ENCODE data around the gene RCAN2.

DNA sequence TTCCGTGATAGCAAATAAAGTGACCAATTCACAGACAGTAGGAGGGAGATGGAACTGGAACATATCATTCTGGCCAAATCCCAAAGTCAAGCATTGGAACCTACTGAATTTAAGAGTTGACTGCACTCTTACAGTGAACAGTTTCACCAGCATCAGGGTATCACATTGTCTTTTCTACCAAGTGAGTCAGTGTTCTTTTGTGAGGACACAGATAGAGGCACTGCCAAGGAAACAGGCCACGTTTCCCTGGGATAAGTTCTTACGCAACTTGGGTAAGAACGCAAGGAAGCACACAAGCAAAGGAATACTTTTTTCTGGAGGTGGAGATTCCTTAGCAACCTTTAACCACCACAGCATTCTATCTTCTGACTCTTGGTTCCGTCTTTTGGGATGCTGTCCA is 291.9 kb downstream of the RCAN2 start:
- TF ChIP-seq, protein P1, sequence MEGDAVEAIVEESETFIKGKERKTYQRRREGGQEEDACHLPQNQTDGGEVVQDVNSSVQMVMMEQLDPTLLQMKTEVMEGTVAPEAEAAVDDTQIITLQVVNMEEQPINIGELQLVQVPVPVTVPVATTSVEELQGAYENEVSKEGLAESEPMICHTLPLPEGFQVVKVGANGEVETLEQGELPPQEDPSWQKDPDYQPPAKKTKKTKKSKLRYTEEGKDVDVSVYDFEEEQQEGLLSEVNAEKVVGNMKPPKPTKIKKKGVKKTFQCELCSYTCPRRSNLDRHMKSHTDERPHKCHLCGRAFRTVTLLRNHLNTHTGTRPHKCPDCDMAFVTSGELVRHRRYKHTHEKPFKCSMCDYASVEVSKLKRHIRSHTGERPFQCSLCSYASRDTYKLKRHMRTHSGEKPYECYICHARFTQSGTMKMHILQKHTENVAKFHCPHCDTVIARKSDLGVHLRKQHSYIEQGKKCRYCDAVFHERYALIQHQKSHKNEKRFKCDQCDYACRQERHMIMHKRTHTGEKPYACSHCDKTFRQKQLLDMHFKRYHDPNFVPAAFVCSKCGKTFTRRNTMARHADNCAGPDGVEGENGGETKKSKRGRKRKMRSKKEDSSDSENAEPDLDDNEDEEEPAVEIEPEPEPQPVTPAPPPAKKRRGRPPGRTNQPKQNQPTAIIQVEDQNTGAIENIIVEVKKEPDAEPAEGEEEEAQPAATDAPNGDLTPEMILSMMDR (conservative IDR thresholded peaks at IDR 0.05) = no peak
- no peak for TF ChIP-seq ZFX (IDR thresholded peaks at IDR 0.05)
